MCF 10A (cell line): Measurements from ENCODE around the gene PIK3CB. TPM values are rescaled to one million over a fixed set of nuclear protein-coding genes. Genes with fewer than 3 reads are reported as not detected.
"Not testable (repeated sequence)": the region's sequence is repeated elsewhere in the genome, so short reads cannot be mapped to it uniquely, and the experiment has no call there.

ENCODE experiments used
- BruUV-seq: library from RNA; stranded (reverse); fragments of 400-500 nt; replicated peaks from 2 replicates; lab custom pipeline; 2021; lab: Mats Ljungman, UMichigan
- CTCF ChIA-PET: fragments of 300-600 bp; sonication (Branson Sonifier 250); formaldehyde crosslinking; extraction: SDS; loops from one replicate; lab custom pipeline; 2021; ENCODE audit warnings: antibody characterized with exemption, inconsistent platforms; lab: Yijun Ruan, JAX
- POLR2A ChIA-PET: fragments of 300-600, 350-650 bp; sonication (Branson Sonifier 250); formaldehyde crosslinking; extraction: SDS; loops from one replicate; lab custom pipeline; 2020; ENCODE audit warnings: antibody characterized with exemption, inconsistent platforms; lab: Yijun Ruan, JAX
- DNase-seq: peaks from one replicate; pipeline ENCODE4 v3.0.0-alpha.2; 2018; ENCODE audit not compliant: unreplicated experiment
- H3K27ac Mint-ChIP-seq: one replicate; pipeline ENCODE4 v1.8.0; 2022; ENCODE audit warnings: mild to moderate bottlenecking, low read depth, mixed read lengths; ENCODE audit not compliant: unreplicated experiment
- H3K27me3 Mint-ChIP-seq: one replicate; pipeline ENCODE4 v1.8.0; 2022; ENCODE audit warnings: mixed read lengths; ENCODE audit not compliant: insufficient read depth, unreplicated experiment
- H3K36me3 Mint-ChIP-seq: one replicate; pipeline ENCODE4 v1.8.0; 2022; ENCODE audit warnings: mild to moderate bottlenecking, moderate library complexity, mixed read lengths; ENCODE audit not compliant: insufficient read depth, unreplicated experiment
- H3K4me1 Mint-ChIP-seq: one replicate; pipeline ENCODE4 v1.8.0; 2022; ENCODE audit warnings: mixed read lengths; ENCODE audit not compliant: insufficient read depth, unreplicated experiment
- H3K4me3 Mint-ChIP-seq: one replicate; pipeline ENCODE4 v1.8.0; 2022; ENCODE audit warnings: mild to moderate bottlenecking, moderate library complexity, mixed read lengths; ENCODE audit not compliant: unreplicated experiment
- H3K9me3 Mint-ChIP-seq: one replicate; pipeline ENCODE4 v1.8.0; 2022; ENCODE audit warnings: mixed read lengths; ENCODE audit not compliant: unreplicated experiment
- CTCF ChIP-seq: fragments of 200-600 bp; IDR thresholded peaks from one replicate; pipeline ENCODE4 v1.8.0; 2022; ENCODE audit warnings: antibody characterized with exemption, mild to moderate bottlenecking; ENCODE audit not compliant: unreplicated experiment
- intact Hi-C: fragments of 100-400 bp; cut with micrococcal nuclease; formaldehyde crosslinking; loops from 2 replicates; pipeline ENCODE4 v1.14.1; 2022
- total RNA-seq: library from RNA; stranded (reverse); gene quantifications from 2 replicates; pipeline ENCODE4 v1.2.3, GENCODE V29; 2022

Gene PIK3CB
- total RNA-seq, 1 experiment from 2014 or later, result 21.1 TPM

- ChIA-PET POLR2A (no interaction called here), CTCF (interaction anchor here (1.2 kb wide), 2 partner anchors 8 to 67 kb away, joined by 3 to 10 read pairs; no protein-coding TSS in a partner anchor)
- intact Hi-C loops, result no loop called here
- no peak for TF ChIP-seq CTCF
- Mint-ChIP-seq H3K27ac (no peak overlapping the region), H3K9me3 (no peaks in the 10 kb centered on the region), H3K36me3 (peaks cover 6% of the 10 kb centered on the region), H3K4me1 (no peaks in the 10 kb centered on the region), H3K27me3 (no peaks in the 10 kb centered on the region), H3K4me3 (no peak overlapping the region)
- no TSS peak for BruUV-seq
- DNase-seq, result no peak
Measured at GRCh38 chr3:138849222-138849940, 14.7 kb upstream of the PIK3CB start.

- intact Hi-C loops, result no loop called here
- Mint-ChIP-seq H3K36me3 (peaks cover 6% of the 10 kb centered on the region), H3K27me3 (no peaks in the 10 kb centered on the region), H3K27ac (no peak overlapping the region), H3K4me1 (no peaks in the 10 kb centered on the region), H3K4me3 (no peak overlapping the region), H3K9me3 (no peaks in the 10 kb centered on the region)
- BruUV-seq, result no TSS peak
- ChIA-PET POLR2A (no interaction called here), CTCF (interaction anchor here (0.7 to 1.2 kb wide), 3 partner anchors 8 to 67 kb away, joined by 3 to 10 read pairs (median 3); no protein-coding TSS in a partner anchor)
- no peak for DNase-seq
- no peak for TF ChIP-seq CTCF
Measured at GRCh38 chr3:138848696-138849095, 14.0 kb upstream of the PIK3CB start.

GRCh38 chr3:138846824-138847223, 12.1 kb upstream of the PIK3CB start:
- H3K9me3 Mint-ChIP-seq, H3K27ac Mint-ChIP-seq, H3K27me3 Mint-ChIP-seq, H3K4me1 Mint-ChIP-seq, intact Hi-C loops, DNase-seq, H3K36me3 Mint-ChIP-seq, H3K4me3 Mint-ChIP-seq, BruUV-seq, POLR2A ChIA-PET: not testable (repeated sequence)
- CTCF ChIA-PET, result interaction anchor here (0.7 to 1.0 kb wide), 2 partner anchors 70 to 131 kb away, joined by 3 read pairs; no protein-coding TSS in a partner anchor

- no TSS peak for BruUV-seq
- intact Hi-C loops, result no loop called here
- TF ChIP-seq CTCF, result no peak
- no peak overlapping the region for H3K4me3 Mint-ChIP-seq
- POLR2A ChIA-PET, result no interaction called here
- no peak for DNase-seq
- H3K27me3 Mint-ChIP-seq, result no peaks in the 10 kb centered on the region
- H3K4me1 Mint-ChIP-seq, result no peaks in the 10 kb centered on the region
- H3K36me3 Mint-ChIP-seq, result peaks cover 6% of the 10 kb centered on the region
- CTCF ChIA-PET, result interaction anchor here (0.6 to 1.0 kb wide), 3 partner anchors 54 to 131 kb away, joined by 3 read pairs; no protein-coding TSS in a partner anchor
- no peak overlapping the region for H3K27ac Mint-ChIP-seq
- H3K9me3 Mint-ChIP-seq, result no peaks in the 10 kb centered on the region
Measured at GRCh38 chr3:138846262-138846791, 11.6 kb upstream of the PIK3CB start.
